ENCODE data around the gene FOSL2.

- TF ChIP-seq, protein P1, sequence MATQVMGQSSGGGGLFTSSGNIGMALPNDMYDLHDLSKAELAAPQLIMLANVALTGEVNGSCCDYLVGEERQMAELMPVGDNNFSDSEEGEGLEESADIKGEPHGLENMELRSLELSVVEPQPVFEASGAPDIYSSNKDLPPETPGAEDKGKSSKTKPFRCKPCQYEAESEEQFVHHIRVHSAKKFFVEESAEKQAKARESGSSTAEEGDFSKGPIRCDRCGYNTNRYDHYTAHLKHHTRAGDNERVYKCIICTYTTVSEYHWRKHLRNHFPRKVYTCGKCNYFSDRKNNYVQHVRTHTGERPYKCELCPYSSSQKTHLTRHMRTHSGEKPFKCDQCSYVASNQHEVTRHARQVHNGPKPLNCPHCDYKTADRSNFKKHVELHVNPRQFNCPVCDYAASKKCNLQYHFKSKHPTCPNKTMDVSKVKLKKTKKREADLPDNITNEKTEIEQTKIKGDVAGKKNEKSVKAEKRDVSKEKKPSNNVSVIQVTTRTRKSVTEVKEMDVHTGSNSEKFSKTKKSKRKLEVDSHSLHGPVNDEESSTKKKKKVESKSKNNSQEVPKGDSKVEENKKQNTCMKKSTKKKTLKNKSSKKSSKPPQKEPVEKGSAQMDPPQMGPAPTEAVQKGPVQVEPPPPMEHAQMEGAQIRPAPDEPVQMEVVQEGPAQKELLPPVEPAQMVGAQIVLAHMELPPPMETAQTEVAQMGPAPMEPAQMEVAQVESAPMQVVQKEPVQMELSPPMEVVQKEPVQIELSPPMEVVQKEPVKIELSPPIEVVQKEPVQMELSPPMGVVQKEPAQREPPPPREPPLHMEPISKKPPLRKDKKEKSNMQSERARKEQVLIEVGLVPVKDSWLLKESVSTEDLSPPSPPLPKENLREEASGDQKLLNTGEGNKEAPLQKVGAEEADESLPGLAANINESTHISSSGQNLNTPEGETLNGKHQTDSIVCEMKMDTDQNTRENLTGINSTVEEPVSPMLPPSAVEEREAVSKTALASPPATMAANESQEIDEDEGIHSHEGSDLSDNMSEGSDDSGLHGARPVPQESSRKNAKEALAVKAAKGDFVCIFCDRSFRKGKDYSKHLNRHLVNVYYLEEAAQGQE (IDR thresholded peaks at IDR 0.05; ENCODE audit: low read depth), result no peak
- TF ChIP-seq EP300 (IDR thresholded peaks at IDR 0.05; ENCODE audit: borderline replicate concordance) (no peak), MAX (IDR thresholded peaks at IDR 0.05) (no peak), EGR1 (IDR thresholded peaks at IDR 0.05) (no peak), TCF12 (IDR thresholded peaks at IDR 0.05; ENCODE audit: low read depth) (no peak), CEBPB (IDR thresholded peaks at IDR 0.05) (no peak), FOXM1 (IDR thresholded peaks at IDR 0.05; ENCODE audit: borderline replicate concordance, low read depth) (no peak), NFIC (IDR thresholded peaks at IDR 0.05) (no peak), CREB1 (IDR thresholded peaks at IDR 0.05; ENCODE audit: low read depth) (no peak)
- TF ChIP-seq, protein P2, sequence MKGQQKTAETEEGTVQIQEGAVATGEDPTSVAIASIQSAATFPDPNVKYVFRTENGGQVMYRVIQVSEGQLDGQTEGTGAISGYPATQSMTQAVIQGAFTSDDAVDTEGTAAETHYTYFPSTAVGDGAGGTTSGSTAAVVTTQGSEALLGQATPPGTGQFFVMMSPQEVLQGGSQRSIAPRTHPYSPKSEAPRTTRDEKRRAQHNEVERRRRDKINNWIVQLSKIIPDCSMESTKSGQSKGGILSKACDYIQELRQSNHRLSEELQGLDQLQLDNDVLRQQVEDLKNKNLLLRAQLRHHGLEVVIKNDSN (IDR thresholded peaks at IDR 0.05), result no peak
These were observed 37.7 kb downstream of the FOSL2 start for GRCh38 chr2:28430377-28430765.
